NCI-H1092 (cell line): ENCODE data around the gene ENDOD1.
A peak's percentile ranks its signal among the peaks of the same experiment; 100 is the strongest.
"Not testable (repeated sequence)": the region's sequence is repeated elsewhere in the genome, so short reads cannot be mapped to it uniquely, and the experiment has no call there.

ENCODE experiments used
- DNase-seq: peaks from one replicate; lab custom pipeline; 2025; lab: John Stamatoyannopoulos, UW

ENDOD1 gene, protein sequence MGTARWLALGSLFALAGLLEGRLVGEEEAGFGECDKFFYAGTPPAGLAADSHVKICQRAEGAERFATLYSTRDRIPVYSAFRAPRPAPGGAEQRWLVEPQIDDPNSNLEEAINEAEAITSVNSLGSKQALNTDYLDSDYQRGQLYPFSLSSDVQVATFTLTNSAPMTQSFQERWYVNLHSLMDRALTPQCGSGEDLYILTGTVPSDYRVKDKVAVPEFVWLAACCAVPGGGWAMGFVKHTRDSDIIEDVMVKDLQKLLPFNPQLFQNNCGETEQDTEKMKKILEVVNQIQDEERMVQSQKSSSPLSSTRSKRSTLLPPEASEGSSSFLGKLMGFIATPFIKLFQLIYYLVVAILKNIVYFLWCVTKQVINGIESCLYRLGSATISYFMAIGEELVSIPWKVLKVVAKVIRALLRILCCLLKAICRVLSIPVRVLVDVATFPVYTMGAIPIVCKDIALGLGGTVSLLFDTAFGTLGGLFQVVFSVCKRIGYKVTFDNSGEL

DNA sequence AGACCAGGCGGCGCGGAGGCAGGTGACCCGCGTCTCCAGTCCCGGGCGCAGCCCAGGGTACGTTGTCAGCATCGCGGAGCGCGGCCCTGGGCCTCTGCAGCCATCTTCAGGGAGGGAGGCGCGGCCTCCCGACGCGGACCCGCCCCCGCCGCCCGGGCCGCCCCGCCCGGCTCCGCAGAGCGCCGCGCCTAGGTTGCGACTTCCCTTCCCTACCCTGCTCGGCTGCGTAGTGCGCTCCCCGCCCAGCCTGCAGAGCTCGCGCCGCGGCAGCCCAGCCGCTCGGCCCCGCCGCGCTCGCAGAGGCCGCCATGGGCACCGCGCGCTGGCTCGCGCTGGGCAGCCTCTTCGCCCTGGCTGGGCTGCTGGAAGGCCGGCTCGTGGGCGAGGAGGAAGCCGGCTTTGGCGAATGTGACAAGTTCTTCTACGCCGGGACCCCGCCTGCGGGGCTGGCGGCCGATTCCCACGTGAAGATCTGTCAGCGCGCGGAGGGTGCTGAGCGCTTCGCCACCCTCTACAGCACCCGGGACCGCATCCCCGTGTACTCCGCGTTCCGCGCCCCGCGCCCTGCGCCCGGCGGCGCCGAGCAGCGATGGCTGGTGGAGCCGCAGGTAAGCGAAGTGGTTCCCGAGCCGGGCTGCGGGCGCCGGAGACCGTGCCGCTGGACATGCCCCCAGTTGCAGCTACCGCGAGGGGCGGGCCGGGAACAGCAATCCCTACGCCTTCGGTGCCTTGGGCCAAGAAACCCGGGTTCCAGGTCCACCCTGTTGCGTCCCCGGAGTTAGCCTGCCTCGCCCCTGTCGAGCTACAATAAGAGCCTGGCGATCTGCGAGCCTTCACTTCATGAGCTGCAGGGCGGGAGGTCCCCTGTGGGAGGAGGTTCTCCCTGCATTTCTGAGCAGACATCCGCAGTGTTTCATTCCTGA, at the start of gene ENDOD1:
Gene ENDOD1, plus strand, starts transcription at position 227 of the 923 bp plus-strand sequence. Its CDS starts 82 bp downstream, at position 309.
- peak; percentile 75 for DNase-seq

DNA sequence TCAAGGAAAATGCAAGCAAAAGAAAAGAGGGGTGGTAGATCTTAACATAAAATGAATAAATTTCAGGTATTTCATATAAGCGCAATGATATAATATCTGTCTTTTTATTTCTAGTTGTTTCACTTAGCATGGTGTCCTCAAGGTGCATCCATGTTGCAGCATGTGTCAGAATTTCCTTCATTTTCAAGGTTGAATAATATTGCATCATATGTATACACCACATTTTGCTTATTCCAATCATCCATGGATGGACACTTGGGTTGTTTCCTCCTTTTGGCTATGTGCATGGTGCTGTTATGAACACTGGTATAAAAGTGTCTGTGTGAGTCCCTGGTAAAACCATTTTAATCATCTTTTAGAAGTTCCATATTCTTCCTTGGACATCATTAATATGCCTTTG, 47.4 kb upstream of the ENDOD1 start:
- no peak for DNase-seq

DNA sequence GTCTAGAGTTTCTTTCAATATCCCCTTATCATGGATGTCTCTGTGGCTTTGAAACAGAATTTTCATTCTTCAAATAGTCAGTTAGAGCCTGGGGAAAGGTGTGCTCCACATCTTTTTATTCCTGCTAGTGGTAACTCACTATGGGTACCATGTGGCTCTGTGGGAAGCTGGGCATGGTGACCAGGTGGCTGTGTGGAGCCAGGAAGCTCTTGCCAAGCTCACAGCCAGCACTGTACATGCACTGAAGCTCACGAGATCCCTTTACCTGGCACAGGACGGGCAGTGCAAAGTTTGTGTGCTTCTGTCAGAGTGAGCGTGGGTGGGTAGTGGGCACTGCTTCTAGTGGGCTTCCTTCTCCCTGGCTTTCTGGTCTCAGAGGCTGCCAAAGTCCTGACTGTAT, 46.7 kb upstream of the ENDOD1 start:
- no peak for DNase-seq

DNA sequence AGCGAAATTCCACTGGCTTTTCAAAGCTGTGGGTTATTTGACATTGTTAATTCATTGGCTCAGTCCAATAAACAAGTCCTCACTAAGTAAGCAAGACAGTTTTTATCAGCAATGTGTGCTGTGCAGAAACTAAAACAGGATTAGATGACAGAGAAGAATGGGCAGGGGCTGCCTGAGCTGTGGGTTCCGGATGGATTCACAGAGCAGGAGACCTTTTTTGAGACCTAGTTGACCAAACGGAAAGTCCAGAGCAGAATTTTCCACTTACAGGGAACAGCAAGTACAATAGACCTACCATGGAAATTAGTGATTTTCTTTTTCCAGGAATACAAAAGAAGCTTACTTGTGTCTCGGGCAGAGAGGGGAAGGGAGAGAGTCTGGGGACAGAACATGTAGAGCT, 45.6 kb upstream of the ENDOD1 start:
- DNase-seq, result no peak

DNA sequence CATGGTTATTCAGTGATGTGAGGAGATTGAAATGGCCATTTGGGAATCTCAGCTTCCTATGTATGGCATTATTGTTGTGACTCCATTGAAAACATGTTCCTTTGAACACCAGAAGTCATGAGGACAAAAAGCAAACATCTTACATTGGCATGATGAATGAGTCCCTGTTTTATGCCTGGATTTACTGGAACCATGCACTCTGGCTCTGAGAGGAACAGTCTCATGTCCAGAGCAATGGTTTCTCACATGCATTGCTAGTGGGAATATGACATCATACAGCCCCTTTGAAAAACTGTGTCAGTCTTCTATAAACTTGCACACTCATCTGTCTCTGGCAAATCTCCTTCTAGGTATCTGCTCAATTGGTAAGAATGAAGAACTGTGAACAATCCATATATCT, 43.8 kb upstream of the ENDOD1 start:
- DNase-seq, result no peak

DNA sequence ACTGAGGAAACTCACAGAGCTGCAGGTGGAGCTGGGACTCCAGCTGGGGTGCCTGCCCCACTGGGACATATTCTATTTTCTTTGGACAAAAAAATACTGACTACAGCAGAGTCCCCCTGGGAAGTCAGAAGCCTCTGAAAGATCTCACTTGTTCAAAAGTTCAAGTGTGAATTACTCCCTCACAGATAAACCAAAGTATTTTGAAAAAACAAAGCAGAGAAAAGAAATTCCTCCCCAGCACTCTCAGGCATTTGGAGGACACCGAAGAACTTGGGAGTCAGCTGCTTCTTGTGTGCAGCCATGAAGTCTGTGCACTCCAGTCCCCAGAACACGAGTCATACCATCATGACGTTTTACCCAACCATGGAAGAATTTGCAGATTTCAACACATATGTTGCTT, 40.5 kb upstream of the ENDOD1 start, which contains the start of gene KDM4F:
Gene KDM4F, plus strand, starts transcription at position 301 of the 400 bp plus-strand sequence.
- DNase-seq, result not testable (repeated sequence)

DNA sequence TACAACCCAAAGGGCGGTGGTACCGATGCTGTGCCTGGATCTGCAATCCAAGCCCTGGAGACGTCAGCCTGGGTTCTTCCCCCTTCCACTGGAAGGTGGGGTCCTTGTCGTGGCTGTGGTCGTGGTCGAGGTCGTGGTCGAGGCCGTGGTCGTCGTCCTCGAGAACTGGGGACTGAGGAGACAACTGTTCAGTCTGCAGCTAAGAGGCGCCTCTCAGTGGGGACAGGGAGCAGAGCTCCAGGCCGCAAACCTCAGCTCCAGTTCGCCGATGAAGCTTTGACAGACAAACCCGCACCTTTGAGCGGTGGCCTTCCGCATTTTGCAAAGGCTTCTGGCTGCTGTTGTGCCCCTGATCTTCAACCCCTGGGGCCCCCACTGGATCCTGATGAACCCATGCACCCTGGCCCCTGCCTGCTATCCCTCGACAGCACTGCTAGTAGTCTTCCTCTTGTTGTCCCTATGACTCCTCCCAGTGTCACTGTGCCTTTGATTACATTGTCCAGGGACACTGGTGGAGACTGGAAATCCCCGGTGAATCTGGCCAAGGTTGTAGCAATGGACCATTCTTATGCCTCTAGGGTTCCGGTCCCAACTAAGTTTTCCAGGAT, 38.9 kb upstream of the ENDOD1 start:
- DNase-seq, result no peak

DNA sequence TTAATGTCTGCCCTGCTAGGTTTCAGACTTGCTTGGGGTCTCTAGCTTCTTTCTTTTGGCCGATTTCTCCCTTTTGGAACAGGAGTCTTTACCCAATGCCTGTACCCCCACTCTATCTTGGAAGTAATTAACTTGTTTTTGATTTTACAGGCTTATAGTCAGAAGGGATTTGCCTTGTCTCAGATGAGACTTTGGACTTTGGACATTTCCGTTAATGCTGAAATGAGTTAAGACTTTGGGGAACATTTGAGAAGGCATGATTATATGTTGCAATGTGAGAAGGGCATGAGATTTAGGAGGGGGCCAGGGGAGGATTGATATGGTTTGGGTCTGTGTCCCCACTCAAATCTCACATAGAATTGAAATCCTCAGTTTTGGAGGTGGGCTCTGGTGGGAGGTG, 35.3 kb upstream of the ENDOD1 start:
- DNase-seq, result no peak

DNA sequence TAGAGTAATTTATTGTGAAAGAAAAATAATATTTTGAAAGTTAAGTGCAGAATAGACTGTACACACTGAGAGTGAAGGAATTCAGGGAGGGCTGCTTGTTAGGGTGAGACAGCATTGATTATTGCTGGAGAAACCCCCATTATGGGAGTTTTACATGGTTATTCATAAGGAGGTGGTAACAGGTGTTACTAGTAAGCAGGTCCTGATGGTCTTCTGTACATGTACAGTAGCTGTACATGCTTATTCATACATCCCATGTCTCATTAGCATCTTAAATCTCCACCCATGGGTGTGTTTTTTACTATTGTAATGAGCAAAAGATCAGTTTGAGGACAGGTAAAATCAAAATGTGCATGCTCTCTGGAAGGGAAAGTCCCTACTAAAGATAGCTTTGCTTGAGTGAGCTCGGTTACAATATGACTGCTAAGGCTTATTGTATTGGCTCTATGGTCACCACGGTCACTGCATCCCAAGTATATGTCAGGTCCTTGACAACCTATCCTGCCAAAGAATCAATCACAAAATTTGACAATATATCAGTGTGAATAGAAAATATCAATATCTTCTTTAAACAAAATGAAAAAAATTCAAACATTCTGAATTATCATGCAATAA, 34.3 kb upstream of the ENDOD1 start:
- DNase-seq, result no peak

DNA sequence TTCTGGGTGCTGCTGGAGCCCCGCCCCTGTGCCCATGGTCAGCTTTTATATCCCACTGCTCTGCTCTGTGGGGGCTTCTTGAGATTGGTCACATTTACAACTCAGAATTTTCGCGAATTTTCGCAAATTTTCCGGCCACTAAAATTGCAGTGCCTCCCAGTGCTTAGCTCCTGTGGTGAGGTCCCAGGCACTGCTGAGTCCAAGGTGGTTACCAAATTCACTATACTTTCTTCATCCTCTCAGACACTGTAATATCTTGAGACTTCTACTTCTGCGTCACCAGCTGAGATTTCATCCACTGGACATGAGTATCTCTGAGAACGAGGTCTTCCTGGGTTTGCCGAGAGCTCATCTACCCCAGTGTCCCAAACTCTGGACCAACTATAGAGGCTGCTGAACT, 31.7 kb upstream of the ENDOD1 start:
- no peak for DNase-seq

DNA sequence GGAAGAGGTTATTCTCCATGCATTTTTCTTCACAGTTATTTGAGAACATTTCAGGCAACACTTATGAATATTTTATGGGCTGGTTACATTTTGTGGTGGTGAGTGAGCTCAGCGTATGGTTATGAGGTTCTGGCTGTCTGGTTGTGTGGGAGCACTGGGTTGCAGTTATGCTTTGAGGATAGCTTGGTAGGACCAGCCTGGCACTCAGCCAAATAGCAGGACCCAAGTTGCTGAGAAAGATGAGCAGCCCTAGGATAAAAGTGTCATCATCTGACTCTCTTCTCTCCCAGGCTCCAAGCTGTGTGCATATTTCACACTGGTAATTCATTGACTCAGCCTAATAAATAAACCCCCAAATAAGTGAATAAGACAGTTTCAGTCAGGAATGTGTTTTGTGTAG, 31.0 kb upstream of the ENDOD1 start:
- no peak for DNase-seq

DNA sequence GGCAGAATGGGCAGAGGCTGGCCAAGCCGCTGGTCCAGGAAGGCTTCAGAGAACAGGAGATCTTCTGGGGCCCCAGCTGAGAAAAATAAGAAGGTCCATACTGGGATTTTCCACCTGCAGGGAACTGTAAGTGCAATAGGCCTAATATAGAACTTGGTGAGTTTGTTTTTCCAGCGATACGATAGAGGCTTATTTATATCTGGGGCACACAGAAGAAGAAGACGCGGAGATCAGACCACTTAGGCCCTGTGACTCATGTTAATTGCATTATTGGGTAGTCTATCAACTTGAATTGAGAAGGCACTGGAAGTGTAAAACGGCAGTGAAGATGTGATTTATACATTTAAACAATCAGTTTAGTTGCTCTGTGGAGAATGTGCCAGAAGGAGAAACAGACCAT, 30.6 kb upstream of the ENDOD1 start:
- DNase-seq, result no peak

DNA sequence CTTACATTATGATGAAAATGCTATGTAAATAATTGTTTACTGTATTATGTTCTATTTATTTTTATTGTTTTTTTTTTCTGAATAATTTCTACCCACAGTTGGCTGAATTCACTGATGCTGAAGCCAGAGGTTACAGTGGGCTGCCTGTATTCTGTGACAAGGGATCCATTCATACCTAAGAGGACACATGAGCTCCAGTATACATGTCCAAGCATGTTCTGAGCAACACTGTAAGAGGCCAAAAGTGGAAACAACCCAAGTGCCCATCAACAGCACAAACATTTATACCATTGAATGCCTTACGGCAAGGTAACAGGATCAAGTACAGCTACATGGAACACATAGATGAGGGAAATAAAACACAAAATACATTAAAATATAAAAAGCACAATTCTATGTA, 24.3 kb upstream of the ENDOD1 start:
- DNase-seq, result no peak

DNA sequence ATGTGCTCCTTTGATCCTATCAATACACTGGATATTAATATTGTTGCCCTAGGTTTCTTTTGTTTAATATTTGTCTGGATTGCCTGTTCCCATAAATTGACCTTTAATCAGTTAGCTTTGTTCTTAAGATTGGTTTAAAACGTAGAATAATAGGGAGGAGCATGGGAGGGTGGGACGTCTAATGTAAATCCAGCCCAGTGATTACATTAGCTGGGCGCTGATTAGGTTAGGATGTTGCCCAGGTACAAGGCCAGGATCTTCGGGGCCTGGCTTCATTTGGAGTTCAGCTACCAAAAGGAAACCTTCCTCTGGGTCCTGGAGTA, 23.0 kb upstream of the ENDOD1 start, which contains the start of gene SRSF8:
Gene SRSF8, plus strand, starts transcription at position 204 of the 323 bp plus-strand sequence. CDS start 308 bp downstream, outside the sequence.
- no peak for DNase-seq

DNA sequence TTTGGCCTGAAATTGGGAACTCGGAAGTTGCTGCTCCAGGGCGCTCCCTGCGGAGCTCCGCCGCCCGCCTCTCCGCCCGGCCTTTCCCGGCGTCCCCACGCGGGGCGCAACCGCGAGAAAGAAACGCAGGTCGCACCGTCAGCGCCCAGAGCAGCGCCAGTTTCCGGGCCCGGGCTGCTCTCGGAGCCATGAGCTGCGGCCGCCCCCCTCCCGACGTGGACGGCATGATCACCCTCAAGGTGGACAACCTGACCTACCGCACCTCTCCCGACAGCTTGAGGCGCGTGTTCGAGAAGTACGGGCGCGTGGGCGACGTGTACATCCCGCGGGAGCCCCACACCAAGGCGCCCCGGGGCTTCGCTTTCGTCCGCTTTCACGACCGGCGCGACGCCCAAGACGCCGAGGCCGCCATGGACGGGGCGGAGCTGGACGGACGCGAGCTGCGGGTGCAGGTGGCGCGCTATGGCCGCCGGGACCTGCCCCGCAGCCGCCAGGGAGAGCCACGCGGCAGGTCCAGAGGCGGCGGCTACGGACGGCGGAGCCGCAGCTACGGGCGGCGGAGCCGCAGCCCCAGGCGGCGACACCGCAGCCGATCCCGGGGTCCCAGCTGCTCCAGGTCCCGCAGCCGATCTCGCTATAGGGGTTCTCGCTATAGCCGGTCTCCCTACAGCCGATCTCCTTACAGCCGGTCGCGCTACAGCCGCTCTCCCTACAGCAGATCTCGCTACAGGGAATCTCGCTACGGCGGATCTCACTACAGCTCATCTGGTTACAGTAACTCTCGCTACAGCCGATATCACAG, 22.4 kb upstream of the ENDOD1 start:
- peak; percentile 85 for DNase-seq

DNA sequence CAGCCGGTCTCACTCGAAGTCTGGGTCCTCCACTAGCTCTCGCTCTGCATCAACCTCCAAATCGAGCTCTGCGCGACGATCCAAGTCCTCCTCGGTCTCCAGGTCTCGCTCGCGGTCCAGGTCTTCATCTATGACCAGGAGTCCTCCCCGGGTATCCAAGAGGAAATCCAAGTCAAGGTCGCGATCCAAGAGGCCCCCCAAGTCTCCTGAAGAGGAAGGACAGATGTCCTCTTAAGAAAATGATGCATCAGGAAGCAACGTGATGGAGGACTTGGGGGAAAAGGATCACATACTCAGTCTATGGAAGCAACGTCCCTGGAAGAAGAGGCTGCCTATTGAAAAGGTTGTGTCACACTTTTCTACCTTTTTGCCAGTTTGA, 21.8 kb upstream of the ENDOD1 start:
- no peak for DNase-seq

DNA sequence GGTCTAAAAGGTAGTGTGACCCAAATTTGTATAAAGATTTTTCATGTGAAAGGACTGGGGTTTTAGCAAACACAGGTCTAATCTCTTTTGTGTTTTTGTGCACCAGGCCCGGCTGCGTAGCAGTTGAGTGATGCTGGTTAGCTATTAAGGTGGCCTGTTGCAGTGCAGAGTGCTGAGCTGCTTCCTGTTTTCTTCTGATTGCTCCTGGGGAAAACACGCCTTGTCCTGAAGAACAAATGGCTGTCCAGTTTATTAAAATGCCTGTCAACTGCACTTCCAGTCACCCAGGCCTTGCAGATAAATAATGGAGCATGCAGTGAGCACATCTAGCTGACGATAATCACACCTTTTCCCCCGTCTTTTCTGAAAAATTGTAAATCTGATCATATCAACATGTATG, 21.1 kb upstream of the ENDOD1 start:
- peak; percentile 66 for DNase-seq

DNA sequence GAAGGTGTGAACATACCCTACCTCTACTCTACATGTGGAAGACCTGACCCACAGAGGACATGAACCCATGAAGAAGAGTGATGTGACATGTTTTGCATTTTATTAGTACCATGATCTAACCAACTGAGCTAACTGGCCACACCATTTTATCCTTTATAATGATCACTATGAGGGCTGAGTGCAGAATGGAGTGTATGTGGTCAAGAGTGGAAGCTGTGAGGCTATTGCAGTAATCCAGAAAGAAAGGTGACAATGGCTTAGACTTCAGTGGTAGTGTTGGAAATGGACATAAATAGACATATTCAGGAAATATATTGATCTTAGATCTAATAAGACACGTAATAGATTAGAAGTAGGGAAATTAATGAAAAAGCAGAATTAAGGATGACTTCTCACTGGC, 19.2 kb upstream of the ENDOD1 start:
- no peak for DNase-seq

DNA sequence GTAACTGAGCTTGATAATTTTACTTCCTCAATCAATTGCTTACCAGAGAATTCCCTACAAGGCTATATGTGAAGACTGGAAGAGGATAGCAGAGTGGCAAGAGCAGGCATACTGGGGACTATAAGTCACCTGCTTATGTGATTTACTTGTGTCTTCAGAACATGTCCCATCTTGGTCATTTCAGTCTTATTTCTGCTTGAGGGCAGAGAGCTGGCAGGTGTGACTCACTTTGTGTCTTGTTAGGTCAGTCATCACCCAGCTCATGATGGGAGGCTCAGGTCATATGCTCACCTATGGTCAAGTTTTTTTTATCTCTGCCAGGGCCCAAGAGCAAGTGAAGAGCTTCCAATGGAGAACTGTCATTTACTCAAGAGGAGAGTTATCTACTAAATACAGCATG, 16.7 kb upstream of the ENDOD1 start:
- no peak for DNase-seq

DNA sequence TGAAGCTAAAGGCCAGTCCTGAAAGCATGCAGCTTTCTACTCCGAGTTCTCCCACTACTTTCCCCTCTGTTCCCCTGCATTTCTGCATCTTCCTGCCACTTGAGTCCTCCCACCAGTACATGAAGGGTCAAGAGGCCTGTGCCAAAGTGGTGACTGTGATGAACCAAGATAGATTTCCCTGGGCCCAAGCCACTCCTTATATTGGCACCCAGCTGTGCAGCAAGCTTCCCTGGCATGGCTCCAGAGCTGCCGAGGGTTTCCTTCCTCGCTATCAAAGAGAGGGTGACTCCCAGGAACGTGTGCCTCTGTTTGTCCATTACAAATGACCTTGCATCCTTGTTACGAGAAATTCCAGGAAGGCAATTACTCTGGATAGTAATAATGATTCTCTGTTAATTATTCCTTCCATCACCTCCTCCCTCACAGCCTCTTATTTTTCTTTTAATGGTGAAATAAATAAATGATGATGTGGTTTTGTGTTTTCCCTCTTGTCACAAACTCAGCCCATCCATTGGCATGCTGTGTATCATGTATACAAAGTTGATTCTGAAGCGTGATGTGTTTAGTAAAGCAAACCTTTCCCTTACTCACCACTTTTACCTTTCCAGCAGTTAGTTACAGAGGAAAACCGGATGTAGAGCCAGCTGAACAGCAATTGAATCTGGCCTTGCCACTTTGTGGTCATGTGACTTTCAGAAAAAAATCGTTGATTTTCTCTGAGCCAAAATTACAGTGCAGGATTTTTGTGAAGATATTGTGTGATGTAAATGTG, 14.7 kb upstream of the ENDOD1 start:
- peak; percentile 20 for DNase-seq
